ENCODE measurements around the gene TBCCD1. TPM values are rescaled to one million over a fixed set of nuclear protein-coding genes. Genes with fewer than 3 reads are reported as not detected.
A peak's percentile ranks its signal among the peaks of the same experiment; 100 is the strongest.

Gene TBCCD1
- total and polyA plus RNA-seq, 2 of the 4 experiments (the other 2 are of a cell fraction) = 7.9 to 19.7 TPM

GRCh38 chr3:186614597-186615483 is 47.7 kb upstream of the TBCCD1 start:
- Histone ChIP-seq H4K8ac (ENCODE audit: low read depth in 2 of 2, low read length in 2 of 2) (no peak overlapping the region), H2AK5ac (ENCODE audit: low read depth, low read length) (no peak overlapping the region), H3K4ac (ENCODE audit: low read depth, low read length) (no peak overlapping the region), H2BK120ac (ENCODE audit: low read depth, low read length) (no peak overlapping the region), H3K9me1 (ENCODE audit: insufficient read depth, low read length) (no peaks in the 10 kb centered on the region), H3K18ac (ENCODE audit: low read depth, low read length) (no peak overlapping the region), H3K23ac (ENCODE audit: low read depth, low read length) (no peak overlapping the region), H3K14ac (replicated peaks; ENCODE audit: low read depth, low read length) (no peak overlapping the region), H3K4me3 (ENCODE audit: insufficient read depth, low read depth, low read length) (no peak overlapping the region), H4K91ac (ENCODE audit: insufficient read depth, low read depth, low read length) (no peak overlapping the region), H3K9me3 (ENCODE audit: control insufficient read depth, insufficient read depth, low read length) (no peaks in the 10 kb centered on the region), H4K20me1 (ENCODE audit: insufficient read depth, low read length) (no peaks in the 10 kb centered on the region), H3K36me3 (ENCODE audit: control insufficient read depth, insufficient read depth, low read length) (no peaks in the 10 kb centered on the region), H3K27me3 (ENCODE audit: control insufficient read depth, insufficient read depth, low read length) (peaks cover 18% of the 10 kb centered on the region; the same call in 1 of the 2 replicates), H2AFZ (replicated peaks; ENCODE audit: low read length, poor library complexity) (peak overlapping the region; percentile 56), H2BK5ac (ENCODE audit: low read depth, low read length, poor library complexity, severe bottlenecking) (no peak overlapping the region), H3K9ac (ENCODE audit: low read depth, low read length) (no peak overlapping the region), H3K56ac (ENCODE audit: extremely low read depth, insufficient read depth, low read length) (no peak overlapping the region), H2AK9ac (replicated peaks; ENCODE audit: low read depth, low read length, poor library complexity) (no peak overlapping the region), H3K4me1 (ENCODE audit: control insufficient read depth, insufficient read depth, low read length) (no peaks in the 10 kb centered on the region), H4K5ac (ENCODE audit: low read depth, low read length) (no peak overlapping the region), H3K27ac (ENCODE audit: insufficient read depth, low read length) (no peak overlapping the region), H3K79me1 (ENCODE audit: low read depth in 1 of 2, low read length in 2 of 2) (no peaks in the 10 kb centered on the region), H2BK15ac (ENCODE audit: low read depth, low read length) (no peak overlapping the region), H3K4me2 (ENCODE audit: low read depth, low read length) (no peak overlapping the region), H2BK20ac (ENCODE audit: low read depth, low read length) (no peak overlapping the region)
- dilution Hi-C loops (cut with HindIII; ENCODE audit: low sequenced_read_pairs, unreplicated experiment) (no loop called here), in situ Hi-C loops (cut with MboI; ENCODE audit: low sequenced_read_pairs) (loop anchor here (5.0 kb wide), 1 partner anchor 207 kb away; no protein-coding TSS in a partner anchor), intact Hi-C loops (cut with micrococcal nuclease) (loop anchor here (1.0 to 5.0 kb wide), 5 partner anchors 169 to 633 kb away; no protein-coding TSS in a partner anchor)
- TF ChIP-seq RAD21 (IDR thresholded peaks at IDR 0.05; ENCODE audit: low read length) = peak; percentile 72
- peak; percentile 91 for TF ChIP-seq CTCF (conservative IDR thresholded peaks at IDR 0.05; ENCODE audit: low read depth, low read length)
- TF ChIP-seq CHD1 (IDR thresholded peaks at IDR 0.05; ENCODE audit: low read depth, low read length) = no peak
- TF ChIP-seq BHLHE40 (IDR thresholded peaks at IDR 0.05; ENCODE audit: low read depth, low read length) = peak; percentile 39; the same call in 1 of the 2 replicates
- peak; percentile 73 for TF ChIP-seq SMC3 (IDR thresholded peaks at IDR 0.05; ENCODE audit: low read depth, low read length)
- TF ChIP-seq RCOR1 (IDR thresholded peaks at IDR 0.05; ENCODE audit: insufficient replicate concordance, low read length) = peak; percentile 89
- peak; percentile 47; the same call in 1 of the 2 replicates for TF ChIP-seq MXI1 (IDR thresholded peaks at IDR 0.05; ENCODE audit: borderline replicate concordance, low read depth, low read length)
- TF ChIP-seq MAFK (IDR thresholded peaks at IDR 0.05; ENCODE audit: low read depth, low read length) = no peak
- POLR2A ChIA-PET (ENCODE audit: unreplicated experiment) = no interaction called here
- CTCF ChIA-PET = interaction anchor here (0.6 to 3.8 kb wide), 13 partner anchors 14 to 387 kb away, joined by 3 to 28 read pairs (median 3); no protein-coding TSS in a partner anchor
- no TSS peak for BruUV-seq (replicated peaks)
- 100% methylated on average over 1 of the region's 16 CpGs; no CpG with 5 or more reads in 1 of the 2 experiments for WGBS, 2 experiments (ENCODE audit: extremely low coverage in 2 of 2, insufficient read length in 1 of 2)
- ATAC-seq (ENCODE audit: low read depth) = peak; percentile 71
- DNase-seq = peak; percentile 66

Measured in IMR-90 (cell line).